GM21529 (cell line): Measurements from ENCODE around the gene USP20.

Source experiments
- ATAC-seq: cut with Tn5 transposase; IDR thresholded peaks from one replicate; pipeline ENCODE4 v1.9.1; 2021; ENCODE audit not compliant: unreplicated experiment

The USP20 gene

DNA sequence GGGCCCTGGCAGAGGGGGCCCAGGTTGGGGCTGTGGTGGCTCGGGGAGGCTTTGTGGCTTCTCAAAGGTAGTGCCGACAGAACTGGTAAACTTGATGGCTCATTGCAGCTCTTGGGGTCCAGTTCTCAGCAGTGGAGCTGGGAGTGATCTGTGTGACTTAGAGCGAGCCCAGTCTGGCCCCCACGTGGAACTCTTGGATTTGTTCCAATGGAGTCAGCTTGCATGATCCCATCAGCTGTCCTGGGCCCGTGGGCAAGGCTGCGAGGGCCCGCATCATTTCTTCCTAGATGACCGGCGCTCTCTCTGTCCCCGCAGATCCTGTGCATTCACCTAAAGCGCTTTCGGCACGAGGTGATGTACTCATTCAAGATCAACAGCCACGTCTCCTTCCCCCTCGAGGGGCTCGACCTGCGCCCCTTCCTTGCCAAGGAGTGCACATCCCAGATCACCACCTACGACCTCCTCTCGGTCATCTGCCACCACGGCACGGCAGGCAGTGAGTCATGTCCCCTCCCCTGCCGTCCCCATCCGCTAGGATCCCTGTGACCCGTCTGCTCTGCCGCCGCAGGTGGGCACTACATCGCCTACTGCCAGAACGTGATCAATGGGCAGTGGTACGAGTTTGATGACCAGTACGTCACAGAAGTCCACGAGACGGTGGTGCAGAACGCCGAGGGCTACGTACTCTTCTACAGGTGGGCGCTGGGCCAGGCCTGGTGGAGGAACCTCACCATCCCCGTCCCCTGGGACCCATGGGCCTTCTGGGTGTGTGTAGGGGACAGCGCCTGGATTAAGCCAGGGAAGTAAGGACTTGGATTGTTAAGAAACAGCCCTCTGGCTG, 39.2 kb downstream of the USP20 start:
- no peak for ATAC-seq

- ATAC-seq, result no peak
These were observed 39.9 kb downstream of the USP20 start for GRCh38 chr9:129875181-129875611.

- no peak for ATAC-seq
These were observed 40.6 kb downstream of the USP20 start for GRCh38 chr9:129875687-129876395.

DNA sequence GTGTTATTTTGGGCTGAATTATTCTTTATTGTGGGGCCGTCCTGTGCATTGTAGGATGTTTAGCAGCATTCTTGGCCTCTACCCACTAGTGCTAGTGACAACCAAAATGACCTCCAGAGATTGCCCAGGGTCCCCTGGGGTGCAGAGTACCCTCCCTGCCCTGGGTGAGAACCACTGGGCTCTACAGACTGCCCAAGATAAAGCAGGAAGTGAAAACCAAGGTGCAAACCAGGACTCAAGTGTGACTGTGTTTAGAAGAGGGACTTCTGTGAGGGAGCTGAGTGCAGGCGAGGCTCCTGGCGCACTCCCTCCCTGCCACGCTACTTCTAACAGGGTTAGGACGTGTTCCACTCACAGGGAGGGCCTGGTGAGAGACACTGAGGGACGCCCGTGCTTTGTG, 41.6 kb downstream of the USP20 start:
- no peak for ATAC-seq

DNA sequence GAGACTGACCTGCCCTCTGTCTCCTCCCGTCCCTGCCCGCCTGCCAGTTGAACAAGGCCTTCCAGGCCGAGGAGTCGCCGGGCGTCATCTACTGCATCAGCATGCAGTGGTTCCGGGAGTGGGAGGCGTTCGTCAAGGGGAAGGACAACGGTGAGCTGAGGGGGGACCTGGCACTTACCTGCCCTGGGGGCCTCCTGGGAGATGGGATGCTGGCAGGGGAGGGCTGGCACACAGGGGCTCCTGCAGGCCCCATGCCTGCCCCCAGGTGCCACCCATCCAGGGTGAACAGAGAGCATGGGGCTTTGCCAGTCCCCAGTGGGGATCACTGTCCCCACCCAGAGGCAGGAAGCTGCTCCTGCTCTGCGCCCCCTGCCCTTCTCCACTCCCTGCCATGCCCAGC, 43.0 kb downstream of the USP20 start:
- no peak for ATAC-seq

- ATAC-seq, result no peak
These were observed 43.9 kb downstream of the USP20 start for GRCh38 chr9:129879103-129879699.

- ATAC-seq, result no peak
These were observed 44.9 kb downstream of the USP20 start for GRCh38 chr9:129879991-129880653.

- ATAC-seq, result no peak
These were observed 45.6 kb downstream of the USP20 start for GRCh38 chr9:129880654-129881546.

DNA sequence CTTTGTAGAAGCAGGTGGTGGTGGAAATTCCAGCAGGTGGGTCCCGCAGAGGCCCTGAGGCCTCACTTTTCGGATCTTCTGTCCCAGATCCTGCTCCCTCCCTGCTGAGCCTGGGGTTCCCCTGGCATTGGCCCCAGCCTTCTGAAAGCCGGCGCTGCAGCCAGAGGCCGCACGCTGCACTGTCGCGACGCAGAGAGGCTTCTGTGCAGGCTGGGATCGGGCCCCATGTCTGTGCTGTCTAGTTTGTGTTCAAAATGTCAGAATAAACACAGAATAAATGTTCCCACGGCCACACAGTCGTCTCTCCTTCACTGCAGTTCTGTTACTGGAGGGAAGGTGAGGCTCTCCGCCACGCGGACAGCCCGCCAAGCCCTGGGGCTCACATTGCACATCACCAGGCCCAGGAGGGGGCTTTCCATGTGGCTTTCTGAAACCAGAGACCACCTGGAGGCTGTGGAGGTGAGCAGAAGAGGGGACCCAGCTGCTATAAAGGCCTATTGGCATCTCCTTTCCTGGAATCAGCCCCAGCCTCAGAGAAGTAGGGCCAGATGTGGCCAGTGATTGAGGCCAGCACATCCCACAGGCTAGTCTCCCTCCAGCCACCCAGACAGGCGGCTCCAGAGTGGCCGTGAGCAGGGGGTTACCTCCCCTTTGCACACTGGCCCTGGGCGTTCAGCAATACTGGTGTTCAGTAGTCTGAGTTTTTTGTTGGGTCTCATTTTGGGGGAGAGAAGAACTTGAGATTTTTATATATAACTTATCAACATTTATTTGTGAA, 46.5 kb downstream of the USP20 start:
- no peak for ATAC-seq

- peak; percentile 51 for ATAC-seq
These were observed 49.2 kb downstream of the USP20 start for GRCh38 chr9:129884220-129885017.

DNA sequence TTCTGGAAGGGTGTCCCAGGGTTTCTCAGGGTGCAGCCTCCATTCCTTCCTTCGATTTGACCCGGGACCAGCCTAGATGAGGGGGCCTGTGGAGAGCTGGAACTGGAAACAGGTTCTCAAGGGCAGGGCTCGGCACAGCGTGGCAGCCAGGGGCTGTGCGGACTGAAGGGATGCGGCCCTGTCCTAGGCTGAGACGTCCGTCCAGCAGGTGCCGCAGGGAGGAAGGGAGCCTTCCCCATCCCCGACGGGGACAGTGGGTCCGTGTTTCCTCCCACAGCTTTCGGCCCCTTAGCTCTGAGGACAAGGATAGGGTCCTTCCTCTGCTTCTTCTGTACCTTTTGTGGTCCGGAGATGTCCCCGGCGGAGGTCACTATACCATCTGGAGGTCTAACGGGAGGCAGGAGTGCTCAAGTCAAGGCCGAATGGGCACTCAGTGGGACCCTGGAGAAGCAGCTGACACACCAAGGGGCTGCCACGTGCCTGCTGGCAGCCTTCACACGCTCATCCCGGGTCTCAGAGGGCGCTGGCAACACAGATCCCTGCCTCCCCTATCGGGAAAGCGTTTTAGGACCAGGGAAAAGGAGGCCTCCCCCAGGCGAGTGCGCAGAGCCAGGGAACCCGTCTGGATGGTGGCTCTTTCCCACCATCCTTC, 49.9 kb downstream of the USP20 start:
- no peak for ATAC-seq

DNA sequence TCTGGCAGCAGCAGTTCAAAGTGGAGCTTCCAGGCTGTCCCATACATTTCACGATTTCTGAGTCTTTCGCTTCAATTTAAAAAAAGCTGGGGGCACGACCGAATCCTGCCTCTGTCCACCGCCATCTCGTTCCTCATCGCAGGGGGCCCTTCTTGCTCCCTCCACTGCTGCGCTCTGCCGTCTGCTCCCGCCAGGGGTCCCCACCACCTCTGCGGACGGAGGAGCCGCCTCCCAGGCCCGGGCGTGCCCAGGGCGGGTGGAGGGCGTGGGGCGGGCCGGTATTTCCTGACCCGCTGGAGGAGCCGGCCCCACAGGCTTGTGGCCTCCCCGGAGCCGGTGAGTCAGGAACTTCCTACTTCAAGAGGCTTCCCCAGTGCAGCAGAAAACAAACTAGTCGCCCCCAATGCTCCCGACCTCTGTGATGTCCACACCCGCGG, 50.4 kb downstream of the USP20 start:
- ATAC-seq, result peak; percentile 30

GRCh38 chr9:129886226-129887174, 51.2 kb downstream of the USP20 start:
- no peak for ATAC-seq

DNA sequence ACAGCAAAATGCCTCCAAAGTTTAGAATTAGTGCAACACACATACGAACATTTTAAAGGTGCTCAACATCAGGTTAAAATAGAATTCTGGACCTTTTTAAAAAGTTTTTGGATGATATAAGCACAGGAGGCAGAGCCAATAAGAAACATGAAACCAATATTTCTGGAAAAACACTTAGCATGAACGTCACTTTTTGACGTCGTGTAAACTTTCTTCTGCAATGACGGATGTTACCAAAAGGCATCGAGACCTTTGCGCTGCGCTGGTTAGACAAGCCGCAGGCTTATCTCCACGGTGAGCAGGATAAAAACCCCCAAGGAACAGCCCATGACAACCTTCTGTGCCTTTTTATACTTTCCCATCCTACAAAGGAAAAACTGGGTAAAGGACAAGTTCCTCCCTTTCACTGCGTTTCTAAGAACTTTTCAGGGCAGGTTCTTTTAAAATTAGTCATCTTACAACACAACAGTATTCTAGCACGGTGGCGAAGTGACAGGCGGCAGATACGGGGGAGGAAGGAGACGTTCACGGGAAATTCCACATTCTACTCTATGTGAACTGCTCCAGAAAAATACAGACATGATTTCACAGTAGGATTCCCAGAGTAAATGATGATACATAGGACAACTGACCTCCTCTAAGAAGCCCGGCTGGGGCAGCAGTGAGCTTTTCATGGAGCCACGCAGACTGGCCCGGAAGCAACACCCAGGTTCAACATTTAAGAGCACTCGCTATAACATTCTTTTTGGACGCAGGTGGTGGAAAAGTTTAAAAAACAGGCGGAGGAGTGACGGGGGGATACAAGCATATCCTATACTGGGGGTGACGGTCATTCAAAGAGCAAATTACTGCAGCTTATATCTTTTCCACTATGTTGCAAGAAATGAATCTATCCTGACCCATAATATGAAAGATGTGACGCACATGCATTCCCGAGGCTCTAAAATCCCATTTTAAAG, 52.4 kb downstream of the USP20 start:
- no peak for ATAC-seq

GRCh38 chr9:129888293-129889121, 53.2 kb downstream of the USP20 start:
- ATAC-seq, result peak; percentile 57
